GM10248 (cell line): ENCODE data around the gene STOML1.

Source experiments
- CTCF ChIA-PET: fragments of 300-600 bp; sonication (Branson Sonifier 250); formaldehyde crosslinking; extraction: SDS; loops from one replicate; lab custom pipeline; 2021; ENCODE audit warnings: antibody characterized with exemption; lab: Yijun Ruan, JAX
- POLR2A ChIA-PET: fragments of 350-650 bp; sonication (Branson Sonifier 250); formaldehyde crosslinking; extraction: SDS; loops from one replicate; lab custom pipeline; 2020; ENCODE audit warnings: antibody characterized with exemption; lab: Yijun Ruan, JAX
- DNase-seq: peaks from one replicate; pipeline ENCODE4 v3.0.0; 2012; ENCODE audit errors: extremely low spot score
- CTCF ChIP-seq: IDR thresholded peaks from 2 replicates; pipeline ENCODE4 v1.5.1; 2012; ENCODE audit warnings: mild to moderate bottlenecking, low read depth; ENCODE audit errors: extremely low read depth, missing control alignments, control extremely low read depth

STOML1 gene

DNA sequence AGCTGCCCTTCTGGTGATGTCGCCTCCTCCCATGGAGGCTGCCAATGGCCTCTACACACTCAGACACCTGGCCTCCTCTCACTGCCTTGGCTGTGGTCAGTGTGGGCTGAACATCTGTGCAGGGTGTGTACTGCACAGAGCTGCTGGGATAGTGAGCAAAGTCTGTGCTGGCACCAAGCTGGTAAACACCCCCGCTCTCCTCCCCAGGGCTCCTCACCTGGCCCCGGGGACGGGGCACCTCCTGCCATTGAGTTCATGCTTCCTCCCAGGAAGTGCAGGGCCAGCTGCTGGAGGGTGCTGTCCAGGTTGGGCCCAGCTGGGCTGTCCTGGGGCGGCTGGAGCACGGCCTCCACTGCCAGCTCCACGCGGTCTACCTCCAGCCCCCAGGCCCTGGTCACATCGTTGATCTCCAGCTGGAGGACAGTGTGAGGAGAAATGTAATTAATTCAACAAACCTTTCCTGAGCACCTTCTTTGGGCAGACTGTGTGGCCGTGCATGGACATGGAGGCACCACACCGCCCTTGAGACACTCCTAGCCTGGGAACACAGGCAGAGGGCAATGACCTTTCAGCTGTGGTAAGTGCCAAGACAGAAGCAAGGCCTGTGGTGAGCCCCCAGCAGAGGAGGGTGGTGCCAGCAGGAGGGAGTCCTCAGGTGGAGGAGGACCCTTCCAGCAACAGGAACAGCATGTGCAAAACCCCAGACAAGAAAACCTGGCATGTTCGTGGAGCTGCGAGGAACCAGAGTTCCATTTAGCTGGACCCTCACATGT lies 6.8 kb downstream of the STOML1 start:
- no peak for DNase-seq
- no peak for TF ChIP-seq CTCF
- ChIA-PET POLR2A (interaction anchor here (1.0 kb wide), 1 partner anchor 9 kb away, joined by 3 read pairs; the partner anchor contains the start of gene PML), CTCF (interaction anchor here (0.6 to 11.6 kb wide), 5 partner anchors 9 to 363 kb away, joined by 3 to 162 read pairs (median 3); partner anchors contain the start of gene PML)

DNA sequence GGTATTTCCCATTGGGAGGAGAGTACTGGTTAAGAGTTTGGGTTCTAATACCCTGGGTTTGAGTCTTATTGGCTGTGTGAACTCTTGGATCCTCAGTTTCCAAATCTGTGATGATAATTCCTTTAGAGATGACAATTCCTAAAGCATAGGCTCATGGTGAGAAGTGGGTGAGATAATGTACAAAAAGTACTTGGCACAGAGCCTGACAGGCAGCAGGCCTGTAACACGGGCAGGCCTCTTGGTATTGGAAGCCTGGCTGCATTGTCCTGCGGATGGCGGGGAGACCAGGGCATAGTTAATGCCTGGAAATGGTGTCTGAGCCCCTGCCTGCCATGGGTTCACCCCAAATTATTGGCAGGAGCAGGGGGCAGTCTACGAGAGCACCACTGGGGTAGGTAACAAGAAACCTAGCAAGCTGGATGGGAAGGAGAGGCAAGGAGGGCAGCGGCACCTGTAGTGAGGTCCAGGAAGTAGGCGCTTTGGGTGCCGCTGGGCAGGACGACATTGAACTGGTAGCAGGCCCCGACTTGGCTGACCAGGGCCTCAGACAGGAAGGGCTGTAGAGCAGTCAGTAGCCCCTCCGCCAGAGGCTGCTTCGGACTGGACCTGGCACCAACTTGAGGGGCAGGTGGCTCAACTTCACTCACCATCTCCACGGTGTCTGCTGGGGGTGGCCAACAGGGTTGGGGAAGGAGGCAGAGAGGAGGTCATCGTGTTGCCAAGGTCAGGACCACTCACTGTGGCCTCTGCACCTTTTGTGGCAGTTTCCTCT lies 7.7 kb downstream of the STOML1 start:
- no peak for DNase-seq
- POLR2A ChIA-PET, result no interaction called here
- CTCF ChIA-PET, result interaction anchor here (0.6 to 2.1 kb wide), 3 partner anchors 10 to 362 kb away, joined by 3 to 7 read pairs (median 3); partner anchors contain the start of gene PML
- TF ChIP-seq CTCF, result no peak

DNA sequence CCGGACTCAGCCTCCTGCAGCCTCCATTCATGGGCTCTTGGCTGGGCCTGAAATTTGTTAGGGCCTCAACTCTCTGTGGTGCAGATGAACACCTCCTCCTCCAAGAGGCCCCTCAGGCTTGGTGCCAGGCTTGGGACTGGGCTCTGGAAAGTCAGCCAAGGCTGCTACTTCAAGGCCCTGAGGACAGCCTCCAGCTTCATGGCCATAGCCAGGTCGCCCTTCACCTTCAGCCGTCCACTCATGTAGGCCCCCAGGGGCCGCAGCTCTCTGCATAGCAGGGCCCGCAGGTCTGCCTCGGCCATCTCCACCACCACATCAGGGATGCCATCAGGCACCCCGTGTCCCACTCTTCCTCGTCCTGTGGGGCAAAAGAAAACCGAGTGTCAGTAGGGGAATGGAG lies 8.3 kb downstream of the STOML1 start:
- DNase-seq, result no peak
- ChIA-PET CTCF (interaction anchor here (0.8 to 3.5 kb wide), 4 partner anchors 9 to 34 kb away, joined by 3 to 17 read pairs (median 4); no protein-coding TSS in a partner anchor), POLR2A (no interaction called here)
- TF ChIP-seq CTCF, result no peak

GRCh38 chr15:73983211-73983727 lies 8.8 kb downstream of the STOML1 start:
- CTCF ChIA-PET, result interaction anchor here (0.8 to 3.5 kb wide), 5 partner anchors 9 to 34 kb away, joined by 3 to 17 read pairs (median 3); no protein-coding TSS in a partner anchor

GRCh38 chr15:73982222-73982962 lies 9.7 kb downstream of the STOML1 start:
- ChIA-PET POLR2A (no interaction called here), CTCF (interaction anchor here (1.2 to 3.5 kb wide), 6 partner anchors 9 to 33 kb away, joined by 3 to 17 read pairs (median 4); partner anchors contain the start of gene PML)
- no peak for TF ChIP-seq CTCF
- DNase-seq, result no peak

More at GRCh38 chr15:73983211-73983727, 8.8 kb downstream of the STOML1 start:
- POLR2A ChIA-PET, result no interaction called here
- DNase-seq, result no peak
- TF ChIP-seq CTCF, result no peak
